Astrocyte (in vitro differentiated cells and primary cell): ENCODE results near the gene SDK1.

Source experiments
- EZH2 ChIP-seq: IDR thresholded peaks from 2 replicates; pipeline ENCODE4 v1.6.1; 2012; ENCODE audit warnings: mild to moderate bottlenecking, low read length, inconsistent platforms; ENCODE audit not compliant: insufficient read depth
- TF ChIP-seq, protein P1 (sequence below): IDR thresholded peaks from 2 replicates; pipeline ENCODE4 v1.5.1; 2011; ENCODE audit warnings: low read depth, mild to moderate bottlenecking, inconsistent platforms, low read length, moderate library complexity; ENCODE audit not compliant: insufficient read depth

DNA sequence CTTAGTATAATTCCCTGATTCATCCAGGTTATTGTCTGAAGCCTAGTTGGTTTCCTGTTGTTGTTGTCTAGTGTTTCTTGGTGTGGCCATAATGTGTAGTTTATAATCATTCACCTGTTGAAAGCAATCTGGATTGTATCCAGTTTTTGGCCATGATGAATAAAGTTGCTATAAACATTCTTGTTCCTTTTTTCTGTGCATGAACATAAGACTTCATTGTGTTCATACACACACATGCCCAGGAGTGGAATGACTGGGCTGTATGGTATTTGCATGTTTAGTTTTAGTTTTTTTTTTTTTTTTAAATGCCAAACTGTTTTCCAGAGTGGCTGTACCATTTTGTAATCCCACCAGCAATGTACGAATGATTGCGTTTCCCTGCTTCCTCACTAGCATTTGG is 349.8 kb downstream of the SDK1 start:
- TF ChIP-seq, protein P1, sequence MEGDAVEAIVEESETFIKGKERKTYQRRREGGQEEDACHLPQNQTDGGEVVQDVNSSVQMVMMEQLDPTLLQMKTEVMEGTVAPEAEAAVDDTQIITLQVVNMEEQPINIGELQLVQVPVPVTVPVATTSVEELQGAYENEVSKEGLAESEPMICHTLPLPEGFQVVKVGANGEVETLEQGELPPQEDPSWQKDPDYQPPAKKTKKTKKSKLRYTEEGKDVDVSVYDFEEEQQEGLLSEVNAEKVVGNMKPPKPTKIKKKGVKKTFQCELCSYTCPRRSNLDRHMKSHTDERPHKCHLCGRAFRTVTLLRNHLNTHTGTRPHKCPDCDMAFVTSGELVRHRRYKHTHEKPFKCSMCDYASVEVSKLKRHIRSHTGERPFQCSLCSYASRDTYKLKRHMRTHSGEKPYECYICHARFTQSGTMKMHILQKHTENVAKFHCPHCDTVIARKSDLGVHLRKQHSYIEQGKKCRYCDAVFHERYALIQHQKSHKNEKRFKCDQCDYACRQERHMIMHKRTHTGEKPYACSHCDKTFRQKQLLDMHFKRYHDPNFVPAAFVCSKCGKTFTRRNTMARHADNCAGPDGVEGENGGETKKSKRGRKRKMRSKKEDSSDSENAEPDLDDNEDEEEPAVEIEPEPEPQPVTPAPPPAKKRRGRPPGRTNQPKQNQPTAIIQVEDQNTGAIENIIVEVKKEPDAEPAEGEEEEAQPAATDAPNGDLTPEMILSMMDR, result no peak
- TF ChIP-seq EZH2, result no peak
